PC-3 (cell line): ENCODE data around the gene SAP130. TPM values are rescaled to one million over a fixed set of nuclear protein-coding genes. Genes with fewer than 3 reads are reported as not detected.

Source experiments
- ATAC-seq: fragments of 200-7000 bp; cut with Tn5 transposase; 2 replicates; pipeline ENCODE4 v1.9.1; 2020; ENCODE audit warnings: mild to moderate bottlenecking, moderate library complexity
- BruUV-seq: library from RNA; stranded (reverse); fragments of 400-500 nt; replicated peaks from 2 replicates; lab custom pipeline; 2021; lab: Mats Ljungman, UMichigan
- CTCF ChIA-PET: fragments of 300-600 bp; sonication (Branson Sonifier 250); formaldehyde crosslinking; loops from one replicate; lab custom pipeline; 2022; ENCODE audit warnings: antibody characterized with exemption; lab: Charles Lee
- POLR2A ChIA-PET: fragments of 300-600 bp; sonication (Branson Sonifier 250); formaldehyde crosslinking; loops from one replicate; lab custom pipeline; 2022; ENCODE audit warnings: antibody characterized with exemption; ENCODE audit not compliant: unreplicated experiment; lab: Charles Lee
- DNase-seq: peaks from one replicate; pipeline ENCODE4 v3.0.0-alpha.2; 2015
- H2AFZ ChIP-seq: fragments of 300-600 bp; sonication (generic); 2 replicates; pipeline ENCODE4 v1.6.0; 2016; ENCODE audit warnings: antibody characterized with exemption, low read length
- H3F3A ChIP-seq: fragments of 300-600 bp; sonication (generic); one replicate; pipeline ENCODE4 v1.6.0; 2017; ENCODE audit warnings: antibody characterized with exemption, low read length, control low read depth, mild to moderate bottlenecking; ENCODE audit not compliant: unreplicated experiment
- H3K27ac ChIP-seq: fragments of 300-600 bp; sonication (generic); 2 replicates; pipeline ENCODE4 v1.5.1; 2016; ENCODE audit warnings: mild to moderate bottlenecking, low read length
- H3K27me3 ChIP-seq: fragments of 300-600 bp; sonication (generic); 2 replicates; pipeline ENCODE4 v1.6.1; 2016; ENCODE audit warnings: low read length, mixed read lengths
- H3K36me3 ChIP-seq: fragments of 300-600 bp; sonication (generic); 2 replicates; pipeline ENCODE4 v1.6.1; 2016; ENCODE audit warnings: low read depth, mixed run types, low read length, mixed read lengths
- H3K4me1 ChIP-seq: fragments of 300-600 bp; sonication (generic); 2 replicates; pipeline ENCODE4 v1.5.1; 2016; ENCODE audit warnings: low read length; ENCODE audit not compliant: insufficient read depth
- H3K4me2 ChIP-seq: fragments of 300-600 bp; sonication (generic); 2 replicates; pipeline ENCODE4 v1.6.0; 2016; ENCODE audit warnings: low read length
- H3K4me3 ChIP-seq: fragments of 300-600 bp; sonication (generic); 2 replicates; pipeline ENCODE4 v1.5.1; 2016; ENCODE audit warnings: mild to moderate bottlenecking, low read length, mixed read lengths
- H3K79me2 ChIP-seq: fragments of 300-600 bp; sonication (generic); 2 replicates; pipeline ENCODE4 v1.6.1; 2017; ENCODE audit warnings: low read length, mixed read lengths
- H3K9ac ChIP-seq: fragments of 300-600 bp; sonication (generic); 2 replicates; pipeline ENCODE4 v1.6.0; 2016; ENCODE audit warnings: mild to moderate bottlenecking, low read length
- H3K9me2 ChIP-seq: fragments of 300-600 bp; sonication (generic); replicated peaks from 2 replicates; pipeline ENCODE4 v1.6.1; 2016; ENCODE audit warnings: mixed run types, low read length, mixed read lengths
- H3K9me3 ChIP-seq: fragments of 300-600 bp; sonication (generic); 2 replicates; pipeline ENCODE4 v1.6.1; 2016; ENCODE audit warnings: low read length, mixed read lengths
- H4K20me1 ChIP-seq: fragments of 300-600 bp; sonication (generic); 2 replicates; pipeline ENCODE4 v1.6.1; 2016; ENCODE audit warnings: low read length, mixed read lengths
- CTCF ChIP-seq: fragments of 300-600 bp; sonication (generic); conservative IDR thresholded peaks from 2 replicates; pipeline ENCODE4 v1.5.1; 2017; ENCODE audit warnings: antibody characterized with exemption, low read depth, mild to moderate bottlenecking, low read length
- EZH2 ChIP-seq: fragments of 300-600 bp; sonication (generic); IDR thresholded peaks from one replicate; pipeline ENCODE4 v1.6.1; 2017; ENCODE audit warnings: antibody characterized with exemption, mild to moderate bottlenecking, low read length; ENCODE audit not compliant: unreplicated experiment
- EZH2phosphoT487 ChIP-seq: fragments of 300-600 bp; sonication (generic); IDR thresholded peaks from 2 replicates; pipeline ENCODE4 v1.6.1; 2018; ENCODE audit warnings: mild to moderate bottlenecking, antibody characterized with exemption, low read length, borderline replicate concordance
- intact Hi-C: fragments of 100-400 bp; cut with micrococcal nuclease; formaldehyde crosslinking; loops from 2 replicates; pipeline ENCODE4 v1.9.0; 2023
- total RNA-seq: library from RNA; depleted of rRNA; stranded (reverse); fragments of >200 nt; gene quantifications from 2 replicates; pipeline ENCODE4 v1.2.3, GENCODE V29; 2014

Gene SAP130
- total RNA-seq, 1 experiment from 2014 or later, result 11.1 TPM

GRCh38 chr2:128036748-128037607 is 9.1 kb upstream of the SAP130 start:
- BruUV-seq, result no TSS peak

GRCh38 chr2:128032092-128032491 is 4.2 kb upstream of the SAP130 start:
- Histone ChIP-seq H3K9me2 (no peaks in the 10 kb centered on the region), H3K9me3 (peaks cover 17% of the 10 kb centered on the region), H3K4me1 (0 out of 2 replicates have a peak, but pooled peaks cover 5% of the 10 kb centered on the region), H3K9ac (no peak overlapping the region), H3K4me2 (no peak overlapping the region), H3K36me3 (no peaks in the 10 kb centered on the region), H2AFZ (no peak overlapping the region), H3K27me3 (no peaks in the 10 kb centered on the region), H3K4me3 (no peak overlapping the region), H4K20me1 (no peaks in the 10 kb centered on the region), H3F3A (no peaks in the 10 kb centered on the region), H3K79me2 (no peaks in the 10 kb centered on the region), H3K27ac (no peak overlapping the region)
- DNase-seq (peak; percentile 64), ATAC-seq (no peak)
- POLR2A ChIA-PET, result no interaction called here
- intact Hi-C loops, result no loop called here
- CTCF ChIA-PET, result no interaction called here
- TF ChIP-seq CTCF, result no peak
- TF ChIP-seq EZH2, result no peak
- no peak for TF ChIP-seq EZH2phosphoT487
- BruUV-seq, result no TSS peak

More at GRCh38 chr2:128036748-128037607, 9.1 kb upstream of the SAP130 start:
- H3K79me2 ChIP-seq, result no peaks in the 10 kb centered on the region
- ChIA-PET POLR2A (no interaction called here), CTCF (no interaction called here)
- DNase-seq (no peak), ATAC-seq (no peak)
- no peaks in the 10 kb centered on the region for H3K27me3 ChIP-seq
- no peak overlapping the region for H2AFZ ChIP-seq
- intact Hi-C loops, result no loop called here
- no peaks in the 10 kb centered on the region for H4K20me1 ChIP-seq
- H3K36me3 ChIP-seq, result no peaks in the 10 kb centered on the region
- peaks cover 34% of the 10 kb centered on the region for H3K9me3 ChIP-seq
- H3K9me2 ChIP-seq, result no peaks in the 10 kb centered on the region
- H3K4me3 ChIP-seq, result no peak overlapping the region
- H3K27ac ChIP-seq, result no peak overlapping the region
- H3F3A ChIP-seq, result no peaks in the 10 kb centered on the region
- H3K9ac ChIP-seq, result no peak overlapping the region
- H3K4me1 ChIP-seq, result no peaks in the 10 kb centered on the region
- TF ChIP-seq EZH2 (no peak), EZH2phosphoT487 (no peak), CTCF (no peak)
- no peak overlapping the region for H3K4me2 ChIP-seq

GRCh38 chr2:128028668-128029054 is 802 bp upstream of the SAP130 start:
- Histone ChIP-seq H3K79me2 (peaks cover 26% of the 10 kb centered on the region), H3K4me2 (peak overlapping the region; percentile 82), H3K9ac (peak overlapping the region; percentile 83), H3K4me3 (peak overlapping the region; percentile 75), H2AFZ (peak overlapping the region; percentile 84), H3K4me1 (0 out of 2 replicates have a peak, but pooled peaks cover 11% of the 10 kb centered on the region), H3K27me3 (no peaks in the 10 kb centered on the region), H3K9me2 (no peaks in the 10 kb centered on the region), H4K20me1 (no peaks in the 10 kb centered on the region), H3F3A (no peaks in the 10 kb centered on the region), H3K9me3 (0 out of 2 replicates have a peak, but pooled peaks cover 6% of the 10 kb centered on the region), H3K27ac (no peak overlapping the region), H3K36me3 (no peaks in the 10 kb centered on the region)
- TF ChIP-seq EZH2phosphoT487, result no peak
- TF ChIP-seq EZH2, result no peak
- TF ChIP-seq CTCF, result no peak
- ChIA-PET POLR2A (no interaction called here), CTCF (no interaction called here)
- DNase-seq (peak; percentile 6), ATAC-seq (no peak)
- intact Hi-C loops, result loop anchor here (1.0 to 10.0 kb wide), 3 partner anchors 63 to 216 kb away; partner anchors contain the start of genes AMMECR1L, UGGT1 and WDR33
- TSS peak; percentile 80 for BruUV-seq
